ENCODE measurements around the gene IL25.
A peak's percentile ranks its signal among the peaks of the same experiment; 100 is the strongest.

Gene IL25

DNA sequence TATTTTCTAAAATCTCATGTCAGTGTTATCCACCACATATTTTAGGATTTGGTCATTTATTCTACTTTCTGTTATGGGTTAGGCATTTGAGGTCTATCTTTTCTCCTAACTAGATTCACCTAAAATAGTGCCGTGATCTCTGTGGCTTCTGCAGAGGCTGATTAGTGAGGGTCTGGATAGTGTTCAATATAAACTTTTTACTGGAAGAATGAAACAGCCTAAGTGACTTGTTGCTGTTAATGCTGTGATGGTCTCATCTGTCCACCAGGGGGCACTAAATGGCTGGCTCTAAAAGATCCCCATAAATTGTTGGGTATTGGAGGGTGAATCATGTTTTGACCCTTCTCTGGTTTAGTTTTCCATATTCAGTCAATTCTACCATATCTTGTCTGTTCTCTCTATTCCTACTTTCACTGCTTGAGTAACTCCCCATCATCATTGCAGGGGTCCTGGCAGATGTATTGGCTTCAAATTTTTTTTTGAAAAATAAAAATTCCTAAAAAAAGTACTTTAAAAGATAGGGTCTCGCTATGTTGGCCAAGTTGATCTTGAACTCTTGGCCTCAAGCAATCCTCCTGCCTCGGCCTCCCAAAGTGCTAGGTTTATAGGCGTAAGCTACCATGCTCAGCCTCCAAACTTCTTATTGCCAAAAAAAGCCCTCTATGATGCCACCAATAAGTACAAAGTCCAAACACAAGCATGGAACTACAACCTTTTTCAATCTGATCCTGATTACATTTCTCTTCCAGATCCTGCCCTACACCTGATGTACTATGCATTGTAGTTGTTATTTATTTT is 44.5 kb upstream of the IL25 start:
- TF ChIP-seq NFIC (IDR thresholded peaks at IDR 0.05): no peak
- peak; percentile 77 for TF ChIP-seq RAD21 (IDR thresholded peaks at IDR 0.05; ENCODE audit: low read depth)

DNA sequence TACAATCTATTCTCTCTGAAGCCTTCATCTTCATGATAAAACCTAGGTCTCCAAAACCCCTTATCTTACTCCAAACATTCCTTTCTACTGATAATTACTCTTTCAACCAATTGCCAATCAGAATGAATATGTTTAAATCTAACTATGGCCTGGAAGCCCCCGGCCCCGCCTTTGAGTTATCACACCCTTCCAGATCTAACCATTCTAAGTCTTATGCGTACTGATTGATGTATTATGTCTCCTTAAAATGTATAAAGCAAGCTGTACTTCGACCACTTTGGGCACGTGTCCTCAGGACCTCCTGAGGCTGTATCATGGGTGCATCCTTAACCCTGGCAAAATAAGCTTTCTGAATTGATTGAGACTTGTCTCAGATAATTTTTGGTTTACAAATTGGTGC is 37.0 kb upstream of the IL25 start:
- TF ChIP-seq YY1 (IDR thresholded peaks at IDR 0.05; ENCODE audit: low read depth): no peak
- no peak for TF ChIP-seq CEBPB (IDR thresholded peaks at IDR 0.05)
- TF ChIP-seq FOXM1 (IDR thresholded peaks at IDR 0.05; ENCODE audit: borderline replicate concordance, low read depth): no peak
- no peak for TF ChIP-seq TEAD4 (IDR thresholded peaks at IDR 0.05)
- TF ChIP-seq TCF12 (IDR thresholded peaks at IDR 0.05; ENCODE audit: low read depth): no peak

DNA sequence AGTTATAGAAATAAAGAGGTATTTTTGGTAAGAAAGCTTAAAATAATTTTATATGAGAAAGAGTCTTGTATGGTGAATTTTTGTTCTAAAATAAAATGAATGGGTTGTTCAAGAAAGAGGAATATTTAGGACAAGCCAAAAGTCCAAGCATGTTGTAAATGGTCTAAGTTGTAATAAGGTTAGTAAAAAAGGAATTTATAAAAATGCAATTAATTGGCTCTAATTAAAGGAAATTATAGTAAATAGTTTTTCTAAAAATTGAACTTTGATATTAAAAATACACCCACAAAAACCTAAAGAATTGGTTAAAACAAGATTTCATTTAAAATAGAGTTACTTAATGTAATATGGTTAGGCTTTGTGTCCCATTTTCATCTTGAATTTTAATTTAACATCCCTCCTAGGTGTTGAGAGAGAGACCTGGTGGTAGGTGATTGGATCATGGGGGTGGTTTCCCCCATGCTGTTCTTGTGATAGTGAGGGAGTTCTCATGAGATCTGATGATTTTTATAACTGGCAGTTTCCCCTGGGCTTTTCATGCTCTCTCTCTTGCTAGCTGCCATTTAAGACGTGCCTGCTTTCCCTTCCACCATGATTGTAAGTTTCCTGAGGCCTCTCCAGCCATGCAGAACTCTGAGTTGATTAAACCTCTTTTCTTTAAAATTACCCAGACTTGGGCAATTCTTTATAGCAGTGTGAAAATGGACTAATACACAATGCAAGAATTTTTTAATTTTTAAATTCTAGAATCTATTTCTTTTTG is 32.9 kb upstream of the IL25 start:
- TF ChIP-seq, protein P1, sequence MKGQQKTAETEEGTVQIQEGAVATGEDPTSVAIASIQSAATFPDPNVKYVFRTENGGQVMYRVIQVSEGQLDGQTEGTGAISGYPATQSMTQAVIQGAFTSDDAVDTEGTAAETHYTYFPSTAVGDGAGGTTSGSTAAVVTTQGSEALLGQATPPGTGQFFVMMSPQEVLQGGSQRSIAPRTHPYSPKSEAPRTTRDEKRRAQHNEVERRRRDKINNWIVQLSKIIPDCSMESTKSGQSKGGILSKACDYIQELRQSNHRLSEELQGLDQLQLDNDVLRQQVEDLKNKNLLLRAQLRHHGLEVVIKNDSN (IDR thresholded peaks at IDR 0.05): no peak
- TF ChIP-seq FOXM1 (IDR thresholded peaks at IDR 0.05; ENCODE audit: borderline replicate concordance, low read depth): no peak
- TF ChIP-seq, protein P2, sequence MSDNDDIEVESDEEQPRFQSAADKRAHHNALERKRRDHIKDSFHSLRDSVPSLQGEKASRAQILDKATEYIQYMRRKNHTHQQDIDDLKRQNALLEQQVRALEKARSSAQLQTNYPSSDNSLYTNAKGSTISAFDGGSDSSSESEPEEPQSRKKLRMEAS (IDR thresholded peaks at IDR 0.05): no peak
- TF ChIP-seq TEAD4 (IDR thresholded peaks at IDR 0.05): no peak
- no peak for TF ChIP-seq CREB1 (IDR thresholded peaks at IDR 0.05; ENCODE audit: low read depth)
- no peak for TF ChIP-seq RAD21 (IDR thresholded peaks at IDR 0.05; ENCODE audit: low read depth)
- no peak for TF ChIP-seq NFIC (IDR thresholded peaks at IDR 0.05)
- no peak for TF ChIP-seq ZBTB7A (IDR thresholded peaks at IDR 0.05; ENCODE audit: low read depth)
- TF ChIP-seq TCF12 (IDR thresholded peaks at IDR 0.05; ENCODE audit: low read depth): no peak
- no peak for TF ChIP-seq TAF1 (IDR thresholded peaks at IDR 0.05; ENCODE audit: low read depth)
- TF ChIP-seq EGR1 (IDR thresholded peaks at IDR 0.05): no peak
- TF ChIP-seq, protein P3, sequence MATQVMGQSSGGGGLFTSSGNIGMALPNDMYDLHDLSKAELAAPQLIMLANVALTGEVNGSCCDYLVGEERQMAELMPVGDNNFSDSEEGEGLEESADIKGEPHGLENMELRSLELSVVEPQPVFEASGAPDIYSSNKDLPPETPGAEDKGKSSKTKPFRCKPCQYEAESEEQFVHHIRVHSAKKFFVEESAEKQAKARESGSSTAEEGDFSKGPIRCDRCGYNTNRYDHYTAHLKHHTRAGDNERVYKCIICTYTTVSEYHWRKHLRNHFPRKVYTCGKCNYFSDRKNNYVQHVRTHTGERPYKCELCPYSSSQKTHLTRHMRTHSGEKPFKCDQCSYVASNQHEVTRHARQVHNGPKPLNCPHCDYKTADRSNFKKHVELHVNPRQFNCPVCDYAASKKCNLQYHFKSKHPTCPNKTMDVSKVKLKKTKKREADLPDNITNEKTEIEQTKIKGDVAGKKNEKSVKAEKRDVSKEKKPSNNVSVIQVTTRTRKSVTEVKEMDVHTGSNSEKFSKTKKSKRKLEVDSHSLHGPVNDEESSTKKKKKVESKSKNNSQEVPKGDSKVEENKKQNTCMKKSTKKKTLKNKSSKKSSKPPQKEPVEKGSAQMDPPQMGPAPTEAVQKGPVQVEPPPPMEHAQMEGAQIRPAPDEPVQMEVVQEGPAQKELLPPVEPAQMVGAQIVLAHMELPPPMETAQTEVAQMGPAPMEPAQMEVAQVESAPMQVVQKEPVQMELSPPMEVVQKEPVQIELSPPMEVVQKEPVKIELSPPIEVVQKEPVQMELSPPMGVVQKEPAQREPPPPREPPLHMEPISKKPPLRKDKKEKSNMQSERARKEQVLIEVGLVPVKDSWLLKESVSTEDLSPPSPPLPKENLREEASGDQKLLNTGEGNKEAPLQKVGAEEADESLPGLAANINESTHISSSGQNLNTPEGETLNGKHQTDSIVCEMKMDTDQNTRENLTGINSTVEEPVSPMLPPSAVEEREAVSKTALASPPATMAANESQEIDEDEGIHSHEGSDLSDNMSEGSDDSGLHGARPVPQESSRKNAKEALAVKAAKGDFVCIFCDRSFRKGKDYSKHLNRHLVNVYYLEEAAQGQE (IDR thresholded peaks at IDR 0.05; ENCODE audit: low read depth): no peak
- no peak for TF ChIP-seq CEBPB (IDR thresholded peaks at IDR 0.05)
- TF ChIP-seq YY1 (IDR thresholded peaks at IDR 0.05; ENCODE audit: low read depth): no peak
- TF ChIP-seq EP300 (IDR thresholded peaks at IDR 0.05; ENCODE audit: borderline replicate concordance): no peak

DNA sequence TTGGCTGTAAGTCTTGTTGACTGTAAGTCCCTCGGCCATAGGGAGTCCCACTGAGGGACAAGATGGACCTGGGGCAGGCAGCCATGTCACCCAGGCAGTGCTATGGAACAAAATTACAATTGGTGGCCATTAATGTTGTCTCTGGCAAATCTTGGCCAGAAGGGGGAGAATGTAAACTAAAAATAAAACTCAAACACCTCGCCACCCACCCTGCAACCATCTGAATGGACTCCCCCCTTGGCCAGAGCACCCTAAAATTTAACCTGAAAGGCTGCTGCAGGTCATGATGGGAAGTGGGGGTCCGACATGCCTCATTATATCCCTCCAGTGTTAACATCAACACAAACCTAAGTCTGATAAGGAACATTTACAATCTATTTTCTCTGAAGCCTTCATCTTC is 28.1 kb upstream of the IL25 start:
- TF ChIP-seq NFIC (IDR thresholded peaks at IDR 0.05): no peak

DNA sequence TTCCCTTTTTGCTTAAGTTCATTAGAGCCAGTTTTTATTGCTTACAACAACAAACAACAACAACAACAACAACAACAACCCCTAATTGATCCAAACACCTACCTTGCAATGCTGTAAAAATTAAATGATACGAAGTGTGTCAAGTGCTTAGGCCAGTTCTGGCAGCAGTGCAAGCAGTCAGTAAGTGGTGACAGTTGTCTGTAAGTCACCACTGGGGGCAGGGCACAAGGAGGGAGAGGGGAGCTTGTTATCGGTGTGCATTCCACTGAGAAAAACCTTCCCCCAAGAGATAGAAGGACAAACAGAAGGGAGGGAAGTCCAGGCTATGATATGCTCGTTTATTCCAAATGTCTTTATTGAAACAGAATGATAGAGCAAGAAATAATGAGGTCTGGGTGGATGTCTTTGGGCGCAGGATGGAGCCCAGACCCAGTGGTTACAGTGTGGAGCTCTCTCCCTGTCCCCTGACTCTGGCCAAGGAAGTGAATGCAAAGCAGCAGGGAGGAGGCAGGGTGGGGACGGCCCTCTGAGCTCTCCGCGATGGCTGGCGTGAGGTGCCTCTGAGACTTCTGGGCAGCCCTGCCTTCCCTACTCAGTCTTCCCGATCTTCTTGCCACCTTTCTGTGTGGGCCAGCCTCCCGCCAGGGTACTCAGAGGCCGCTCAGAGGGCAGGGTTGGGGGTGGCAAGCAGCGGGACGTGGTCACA is 26.5 kb upstream of the IL25 start:
- TF ChIP-seq FOXM1 (IDR thresholded peaks at IDR 0.05; ENCODE audit: borderline replicate concordance, low read depth) (no peak), EGR1 (IDR thresholded peaks at IDR 0.05) (no peak), TCF12 (IDR thresholded peaks at IDR 0.05; ENCODE audit: low read depth) (no peak), TEAD4 (IDR thresholded peaks at IDR 0.05) (no peak)

DNA sequence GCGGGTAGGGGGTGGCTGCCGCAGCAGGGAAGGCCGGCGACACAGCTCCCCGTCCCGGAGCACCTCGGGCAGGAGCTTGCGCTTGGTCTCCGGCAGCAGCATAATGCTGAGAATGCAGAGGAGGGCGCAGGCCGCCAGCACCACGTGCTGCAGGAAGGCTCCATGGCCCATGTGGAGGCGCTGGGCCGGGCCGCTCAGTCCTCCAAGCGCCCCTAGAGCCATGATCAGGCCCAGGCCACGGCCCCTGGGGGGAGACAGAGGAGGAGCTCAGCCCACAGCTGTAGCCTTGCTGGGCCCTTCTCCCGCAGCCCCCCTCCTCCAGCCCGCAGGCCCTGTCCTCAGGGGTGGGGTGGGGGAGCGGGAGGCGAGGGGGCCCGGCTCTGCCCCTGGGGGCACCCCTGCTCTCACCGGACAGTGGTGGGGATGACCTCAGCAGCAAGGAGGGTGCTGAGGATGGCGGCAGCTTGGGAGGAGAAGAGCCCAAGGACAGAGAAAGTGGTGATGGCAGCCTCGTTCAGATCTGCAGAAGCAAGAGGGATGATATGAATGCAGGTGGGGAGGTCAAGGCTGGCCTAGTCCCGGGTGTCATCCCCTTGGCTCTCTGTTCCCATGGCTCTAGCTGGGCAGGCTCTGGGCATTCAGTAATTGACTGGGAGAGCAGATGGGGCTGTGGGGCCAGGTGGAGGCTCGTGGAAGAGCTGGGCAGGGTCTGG is 25.8 kb upstream of the IL25 start:
- TF ChIP-seq CEBPB (IDR thresholded peaks at IDR 0.05): no peak
- no peak for TF ChIP-seq ZBTB7A (IDR thresholded peaks at IDR 0.05; ENCODE audit: low read depth)
- no peak for TF ChIP-seq TCF12 (IDR thresholded peaks at IDR 0.05; ENCODE audit: low read depth)
- TF ChIP-seq, protein P1 (IDR thresholded peaks at IDR 0.05): no peak
- no peak for TF ChIP-seq EGR1 (IDR thresholded peaks at IDR 0.05)
- TF ChIP-seq, protein P2 (IDR thresholded peaks at IDR 0.05): no peak
- no peak for TF ChIP-seq TAF1 (IDR thresholded peaks at IDR 0.05; ENCODE audit: low read depth)
- TF ChIP-seq, protein P3 (IDR thresholded peaks at IDR 0.05; ENCODE audit: low read depth): no peak
- TF ChIP-seq FOXM1 (IDR thresholded peaks at IDR 0.05; ENCODE audit: borderline replicate concordance, low read depth): no peak
- no peak for TF ChIP-seq NFIC (IDR thresholded peaks at IDR 0.05)
- no peak for TF ChIP-seq EP300 (IDR thresholded peaks at IDR 0.05; ENCODE audit: borderline replicate concordance)
- TF ChIP-seq CREB1 (IDR thresholded peaks at IDR 0.05; ENCODE audit: low read depth): no peak
- no peak for TF ChIP-seq RAD21 (IDR thresholded peaks at IDR 0.05; ENCODE audit: low read depth)
